ENCODE results near the gene SND1. TPM values are rescaled to one million over a fixed set of nuclear protein-coding genes. Genes with fewer than 3 reads are reported as not detected.

Gene SND1
- total RNA-seq, 1 donor from 2014 or later, result 165 TPM

DNA sequence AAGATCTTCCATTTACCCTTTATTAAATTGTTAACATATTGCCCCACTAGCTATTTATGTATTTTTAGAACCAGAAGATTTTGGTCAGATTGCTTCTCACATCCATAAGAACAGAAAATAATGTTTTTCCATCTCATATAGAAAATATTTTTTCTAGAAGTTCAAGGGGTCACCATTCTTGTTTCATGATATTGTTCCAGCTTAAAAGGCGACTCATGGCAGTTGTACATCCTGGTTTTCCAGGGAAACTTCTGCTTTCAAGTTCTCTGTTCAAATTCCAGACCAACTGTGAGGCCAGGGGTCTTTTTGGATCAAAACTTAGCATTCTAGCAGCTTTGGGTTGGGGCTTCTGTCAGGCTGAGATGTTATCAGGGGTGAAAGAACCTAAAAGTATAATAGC lies 294.9 kb downstream of the SND1 start:
- Mint-ChIP-seq H3K27me3 (ENCODE audit: unreplicated experiment) (no peaks in the 10 kb centered on the region), H3K27ac (ENCODE audit: unreplicated experiment) (no peak overlapping the region), H3K36me3 (ENCODE audit: unreplicated experiment) (no peaks in the 10 kb centered on the region), H3K4me3 (ENCODE audit: unreplicated experiment) (no peak overlapping the region), H3K4me1 (ENCODE audit: low read depth, unreplicated experiment) (peaks cover 28% of the 10 kb centered on the region), H3K9me3 (ENCODE audit: unreplicated experiment) (peaks cover 2% of the 10 kb centered on the region)
- DNase-seq, result no peak
- TF ChIP-seq, protein P1, sequence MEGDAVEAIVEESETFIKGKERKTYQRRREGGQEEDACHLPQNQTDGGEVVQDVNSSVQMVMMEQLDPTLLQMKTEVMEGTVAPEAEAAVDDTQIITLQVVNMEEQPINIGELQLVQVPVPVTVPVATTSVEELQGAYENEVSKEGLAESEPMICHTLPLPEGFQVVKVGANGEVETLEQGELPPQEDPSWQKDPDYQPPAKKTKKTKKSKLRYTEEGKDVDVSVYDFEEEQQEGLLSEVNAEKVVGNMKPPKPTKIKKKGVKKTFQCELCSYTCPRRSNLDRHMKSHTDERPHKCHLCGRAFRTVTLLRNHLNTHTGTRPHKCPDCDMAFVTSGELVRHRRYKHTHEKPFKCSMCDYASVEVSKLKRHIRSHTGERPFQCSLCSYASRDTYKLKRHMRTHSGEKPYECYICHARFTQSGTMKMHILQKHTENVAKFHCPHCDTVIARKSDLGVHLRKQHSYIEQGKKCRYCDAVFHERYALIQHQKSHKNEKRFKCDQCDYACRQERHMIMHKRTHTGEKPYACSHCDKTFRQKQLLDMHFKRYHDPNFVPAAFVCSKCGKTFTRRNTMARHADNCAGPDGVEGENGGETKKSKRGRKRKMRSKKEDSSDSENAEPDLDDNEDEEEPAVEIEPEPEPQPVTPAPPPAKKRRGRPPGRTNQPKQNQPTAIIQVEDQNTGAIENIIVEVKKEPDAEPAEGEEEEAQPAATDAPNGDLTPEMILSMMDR (IDR thresholded peaks at IDR 0.05; ENCODE audit: partially characterized antibody, unreplicated experiment), result no peak

DNA sequence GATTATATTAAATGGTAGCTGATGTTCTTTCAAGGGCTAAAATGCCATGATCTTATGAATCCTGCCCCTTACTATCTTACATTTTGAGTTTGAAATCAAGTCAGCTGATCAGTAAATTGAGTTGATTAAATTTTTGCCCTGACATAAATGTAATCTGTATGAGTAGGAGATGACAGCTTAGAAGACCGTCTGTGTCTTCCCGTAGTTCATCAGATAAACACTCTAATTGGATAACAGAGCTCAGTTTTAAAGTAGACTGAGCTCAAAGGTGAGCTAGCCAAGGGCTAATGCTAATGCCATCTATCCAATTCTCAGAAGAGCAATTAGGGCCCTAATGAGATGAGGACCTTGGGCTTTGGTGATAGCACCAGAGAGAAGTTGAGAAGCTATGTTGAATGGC lies 296.3 kb downstream of the SND1 start:
- H3K9me3 Mint-ChIP-seq (ENCODE audit: unreplicated experiment), result peaks cover 2% of the 10 kb centered on the region
- DNase-seq, result no peak
- H3K27me3 Mint-ChIP-seq (ENCODE audit: unreplicated experiment), result no peaks in the 10 kb centered on the region
- no peak overlapping the region for H3K27ac Mint-ChIP-seq (ENCODE audit: unreplicated experiment)
- TF ChIP-seq, protein P1 (IDR thresholded peaks at IDR 0.05; ENCODE audit: partially characterized antibody, unreplicated experiment), result no peak
- H3K36me3 Mint-ChIP-seq (ENCODE audit: unreplicated experiment), result no peaks in the 10 kb centered on the region
- H3K4me1 Mint-ChIP-seq (ENCODE audit: low read depth, unreplicated experiment), result peaks cover 30% of the 10 kb centered on the region
- no peak overlapping the region for H3K4me3 Mint-ChIP-seq (ENCODE audit: unreplicated experiment)

DNA sequence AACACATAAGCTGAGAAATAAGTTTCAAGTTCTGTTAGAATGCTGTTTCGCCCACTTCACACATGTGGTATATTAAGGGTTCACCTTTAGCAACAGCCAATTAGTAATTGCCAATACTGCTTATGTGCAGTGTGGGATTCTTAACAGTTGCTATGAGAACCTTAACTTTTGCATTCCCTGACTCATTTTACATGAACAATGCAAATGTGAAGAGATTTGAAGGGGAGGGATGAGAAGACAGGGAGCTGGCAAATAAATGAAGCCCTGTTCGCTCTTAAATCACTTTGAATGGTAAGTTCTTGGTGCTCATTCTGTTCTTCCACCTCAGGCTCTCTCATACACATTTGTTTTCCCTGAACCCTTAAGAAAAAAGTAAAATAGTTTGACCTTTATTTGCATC lies 296.9 kb downstream of the SND1 start:
- Mint-ChIP-seq H3K36me3 (ENCODE audit: unreplicated experiment) (no peaks in the 10 kb centered on the region), H3K27me3 (ENCODE audit: unreplicated experiment) (no peaks in the 10 kb centered on the region), H3K27ac (ENCODE audit: unreplicated experiment) (no peak overlapping the region), H3K4me1 (ENCODE audit: low read depth, unreplicated experiment) (peaks cover 27% of the 10 kb centered on the region), H3K4me3 (ENCODE audit: unreplicated experiment) (no peak overlapping the region), H3K9me3 (ENCODE audit: unreplicated experiment) (peaks cover 2% of the 10 kb centered on the region)
- DNase-seq, result no peak
- TF ChIP-seq, protein P1 (IDR thresholded peaks at IDR 0.05; ENCODE audit: partially characterized antibody, unreplicated experiment), result no peak

DNA sequence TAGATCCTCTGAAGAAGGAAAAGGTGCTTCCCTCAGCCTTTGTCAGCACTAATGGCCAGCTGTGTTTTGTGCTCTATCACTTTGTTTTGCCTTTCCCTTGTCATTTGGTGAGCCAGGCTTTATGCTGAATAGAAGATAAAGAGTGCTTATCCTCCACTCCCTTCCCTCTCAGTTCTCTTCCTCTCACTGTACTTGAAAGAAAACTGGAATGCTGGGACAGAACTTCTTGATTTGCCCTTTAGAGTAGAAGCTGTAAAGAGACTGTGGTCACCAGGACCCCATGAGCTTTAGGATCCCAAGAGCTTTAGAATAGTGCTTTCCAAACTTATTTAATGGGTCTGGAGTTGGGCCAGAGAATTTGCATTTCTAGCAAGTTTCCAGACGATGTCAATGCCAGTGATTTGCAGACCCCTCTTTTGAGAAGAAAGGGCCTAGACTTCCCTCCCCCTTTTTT lies 297.8 kb downstream of the SND1 start:
- H3K27ac Mint-ChIP-seq (ENCODE audit: unreplicated experiment), result no peak overlapping the region
- no peak overlapping the region for H3K4me3 Mint-ChIP-seq (ENCODE audit: unreplicated experiment)
- TF ChIP-seq, protein P1 (IDR thresholded peaks at IDR 0.05; ENCODE audit: partially characterized antibody, unreplicated experiment), result no peak
- H3K9me3 Mint-ChIP-seq (ENCODE audit: unreplicated experiment), result no peaks in the 10 kb centered on the region
- peaks cover 26% of the 10 kb centered on the region for H3K4me1 Mint-ChIP-seq (ENCODE audit: low read depth, unreplicated experiment)
- DNase-seq, result no peak
- no peaks in the 10 kb centered on the region for H3K36me3 Mint-ChIP-seq (ENCODE audit: unreplicated experiment)
- no peaks in the 10 kb centered on the region for H3K27me3 Mint-ChIP-seq (ENCODE audit: unreplicated experiment)

DNA sequence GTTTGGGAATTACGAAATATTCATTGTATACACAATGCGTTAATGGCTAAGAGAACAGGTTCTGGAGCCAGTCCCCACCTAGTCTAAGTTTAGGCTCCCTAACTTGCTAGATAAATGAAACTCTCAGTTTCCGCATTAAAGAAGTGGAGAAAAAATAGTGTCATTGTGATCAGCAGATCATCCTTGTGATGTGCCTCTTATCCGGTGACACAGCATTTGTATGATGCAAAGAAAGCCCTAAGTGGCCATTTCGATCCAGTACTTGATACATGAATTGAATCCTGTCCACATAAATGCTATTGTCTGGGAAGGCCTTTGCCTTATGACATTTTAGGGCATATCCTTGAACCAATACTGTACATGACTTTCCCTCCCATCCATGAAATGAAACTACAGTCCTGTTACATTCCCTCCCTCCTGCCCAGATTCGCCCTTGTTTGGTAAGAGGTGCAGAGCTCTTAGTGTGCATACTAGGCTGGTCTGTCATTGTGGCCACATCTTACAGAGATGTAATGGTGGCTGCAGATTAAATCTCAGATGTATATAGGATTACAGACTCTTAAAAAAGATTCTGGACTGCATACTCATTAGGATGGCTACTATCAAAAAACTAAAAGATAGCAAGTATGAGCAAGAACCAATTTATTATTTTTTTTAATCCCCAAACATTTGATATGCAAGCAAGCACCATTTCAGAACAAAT lies 298.4 kb downstream of the SND1 start:
- no peaks in the 10 kb centered on the region for H3K27me3 Mint-ChIP-seq (ENCODE audit: unreplicated experiment)
- peaks cover 26% of the 10 kb centered on the region for H3K4me1 Mint-ChIP-seq (ENCODE audit: low read depth, unreplicated experiment)
- H3K36me3 Mint-ChIP-seq (ENCODE audit: unreplicated experiment), result no peaks in the 10 kb centered on the region
- no peak overlapping the region for H3K4me3 Mint-ChIP-seq (ENCODE audit: unreplicated experiment)
- no peak overlapping the region for H3K27ac Mint-ChIP-seq (ENCODE audit: unreplicated experiment)
- no peaks in the 10 kb centered on the region for H3K9me3 Mint-ChIP-seq (ENCODE audit: unreplicated experiment)
- TF ChIP-seq, protein P1 (IDR thresholded peaks at IDR 0.05; ENCODE audit: partially characterized antibody, unreplicated experiment), result no peak
- no peak for DNase-seq
